DND-41 (cell line): ENCODE data around the gene GIMAP6.

ENCODE experiments used
- ATAC-seq: fragments of 200-7000 bp; cut with Tn5 transposase; 3 replicates; pipeline ENCODE4 v1.9.1; 2021; ENCODE audit warnings: low read depth; ENCODE audit not compliant: insufficient read depth
- DNase-seq: peaks from one replicate; pipeline ENCODE4 v3.0.0-alpha.2; 2020
- H2AFZ ChIP-seq: 2 replicates; pipeline ENCODE4 v1.6.0; 2012; ENCODE audit warnings: low read depth, low read length
- H3K27ac ChIP-seq: 2 replicates; pipeline ENCODE4 v1.5.1; 2012; ENCODE audit warnings: low read length, inconsistent platforms
- H3K27me3 ChIP-seq: fragments of 200-600 bp; sonication (generic); 2 replicates; pipeline ENCODE4 v1.6.0; 2012; ENCODE audit warnings: low read length, mild to moderate bottlenecking, inconsistent platforms; ENCODE audit not compliant: insufficient read depth, poor library complexity
- H3K36me3 ChIP-seq: 2 replicates; pipeline ENCODE4 v1.5.1; 2012; ENCODE audit warnings: low read length, inconsistent platforms; ENCODE audit not compliant: insufficient read depth
- H3K4me1 ChIP-seq: 2 replicates; pipeline ENCODE4 v1.5.1; 2012; ENCODE audit warnings: mild to moderate bottlenecking, low read length; ENCODE audit not compliant: insufficient read depth
- H3K4me2 ChIP-seq: 2 replicates; pipeline ENCODE4 v1.6.0; 2012; ENCODE audit warnings: mild to moderate bottlenecking, moderate library complexity, low read length, inconsistent platforms; ENCODE audit not compliant: insufficient read depth
- H3K4me3 ChIP-seq, 2 experiments: fragments of 200-600 bp in 1 of 2; shearing (Covaris generic) in 1 of 2; 2 replicates each; pipeline ENCODE4 v1.5.1; 2012 to 2016; ENCODE audit warnings: inconsistent platforms in 2 of 2, low read length in 2 of 2, mild to moderate bottlenecking in 2 of 2, low read depth in 1 of 2, moderate library complexity in 1 of 2
- H3K79me2 ChIP-seq: 2 replicates; pipeline ENCODE4 v1.6.0; 2012; ENCODE audit warnings: low read length, inconsistent platforms; ENCODE audit not compliant: insufficient read depth
- H3K9ac ChIP-seq: 2 replicates; pipeline ENCODE4 v1.6.0; 2012; ENCODE audit warnings: low read depth, mild to moderate bottlenecking, inconsistent platforms, low read length, moderate library complexity
- H3K9me3 ChIP-seq: 2 replicates; pipeline ENCODE4 v1.5.1; 2012; ENCODE audit warnings: low read length, moderate library complexity, mild to moderate bottlenecking, inconsistent platforms; ENCODE audit not compliant: insufficient read depth, severe bottlenecking
- H4K20me1 ChIP-seq: 2 replicates; pipeline ENCODE4 v1.6.0; 2012; ENCODE audit warnings: low read length; ENCODE audit not compliant: insufficient read depth
- EZH2 ChIP-seq: IDR thresholded peaks from 3 replicates; pipeline ENCODE4 v1.6.1; 2012; ENCODE audit warnings: borderline replicate concordance, low read depth, mild to moderate bottlenecking, moderate library complexity, low read length, inconsistent platforms; ENCODE audit not compliant: severe bottlenecking
- TF ChIP-seq, protein P1 (sequence below): IDR thresholded peaks from 2 replicates; pipeline ENCODE4 v1.5.1; 2012; ENCODE audit warnings: borderline replicate concordance, low read length, moderate library complexity, mild to moderate bottlenecking; ENCODE audit not compliant: poor library complexity, severe bottlenecking; ENCODE audit errors: extremely low read depth

Gene GIMAP6

DNA sequence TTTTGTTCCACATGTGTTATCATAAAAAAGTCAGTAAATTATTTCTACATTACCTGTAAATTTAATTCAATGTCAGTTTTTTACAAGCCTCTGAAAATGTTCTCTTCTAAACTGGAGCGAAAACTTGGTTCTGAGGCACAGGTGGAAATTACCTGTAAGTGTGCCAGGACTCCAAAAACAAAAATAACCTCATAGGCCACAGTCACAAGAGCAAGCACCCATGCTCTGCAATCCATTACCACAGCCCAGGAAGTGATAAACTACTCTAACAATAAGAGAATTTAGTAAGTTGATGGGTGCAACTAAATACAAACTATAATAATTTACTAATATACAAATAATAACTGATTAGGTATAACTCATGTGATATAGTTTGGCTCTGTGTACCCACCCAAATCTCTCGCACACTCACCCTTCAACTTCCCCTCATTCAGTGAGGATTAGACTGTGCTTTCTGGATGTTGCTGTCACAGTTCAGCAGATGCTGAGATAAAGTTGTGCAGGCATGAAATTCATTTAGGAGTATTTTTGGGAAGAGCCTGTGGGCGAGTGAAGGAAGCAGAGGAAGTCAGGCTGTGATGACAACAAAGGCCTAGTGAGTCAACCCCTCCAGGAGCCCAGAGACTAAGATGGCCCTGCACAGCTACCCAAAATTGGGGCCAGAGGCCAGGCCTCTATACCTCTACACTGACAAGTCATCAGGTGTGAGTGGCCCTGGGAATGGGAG, 16.3 kb upstream of the GIMAP6 start:
- Histone ChIP-seq H3K4me2 (no peak overlapping the region), H3K4me1 (peaks cover 27% of the 10 kb centered on the region), H3K79me2 (no peaks in the 10 kb centered on the region), H3K36me3 (no peaks in the 10 kb centered on the region), H3K27me3 (no peaks in the 10 kb centered on the region), H3K9me3 (no peaks in the 10 kb centered on the region), H3K4me3 (no peak overlapping the region), H2AFZ (no peak overlapping the region), H4K20me1 (no peaks in the 10 kb centered on the region), H3K27ac (peak overlapping the region; percentile 20), H3K9ac (no peak overlapping the region)
- DNase-seq (no peak), ATAC-seq (0 out of 3 replicates have a peak, but pooled peaks have one; percentile 6)
- TF ChIP-seq, protein P1, sequence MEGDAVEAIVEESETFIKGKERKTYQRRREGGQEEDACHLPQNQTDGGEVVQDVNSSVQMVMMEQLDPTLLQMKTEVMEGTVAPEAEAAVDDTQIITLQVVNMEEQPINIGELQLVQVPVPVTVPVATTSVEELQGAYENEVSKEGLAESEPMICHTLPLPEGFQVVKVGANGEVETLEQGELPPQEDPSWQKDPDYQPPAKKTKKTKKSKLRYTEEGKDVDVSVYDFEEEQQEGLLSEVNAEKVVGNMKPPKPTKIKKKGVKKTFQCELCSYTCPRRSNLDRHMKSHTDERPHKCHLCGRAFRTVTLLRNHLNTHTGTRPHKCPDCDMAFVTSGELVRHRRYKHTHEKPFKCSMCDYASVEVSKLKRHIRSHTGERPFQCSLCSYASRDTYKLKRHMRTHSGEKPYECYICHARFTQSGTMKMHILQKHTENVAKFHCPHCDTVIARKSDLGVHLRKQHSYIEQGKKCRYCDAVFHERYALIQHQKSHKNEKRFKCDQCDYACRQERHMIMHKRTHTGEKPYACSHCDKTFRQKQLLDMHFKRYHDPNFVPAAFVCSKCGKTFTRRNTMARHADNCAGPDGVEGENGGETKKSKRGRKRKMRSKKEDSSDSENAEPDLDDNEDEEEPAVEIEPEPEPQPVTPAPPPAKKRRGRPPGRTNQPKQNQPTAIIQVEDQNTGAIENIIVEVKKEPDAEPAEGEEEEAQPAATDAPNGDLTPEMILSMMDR: no peak
- TF ChIP-seq EZH2: no peak

DNA sequence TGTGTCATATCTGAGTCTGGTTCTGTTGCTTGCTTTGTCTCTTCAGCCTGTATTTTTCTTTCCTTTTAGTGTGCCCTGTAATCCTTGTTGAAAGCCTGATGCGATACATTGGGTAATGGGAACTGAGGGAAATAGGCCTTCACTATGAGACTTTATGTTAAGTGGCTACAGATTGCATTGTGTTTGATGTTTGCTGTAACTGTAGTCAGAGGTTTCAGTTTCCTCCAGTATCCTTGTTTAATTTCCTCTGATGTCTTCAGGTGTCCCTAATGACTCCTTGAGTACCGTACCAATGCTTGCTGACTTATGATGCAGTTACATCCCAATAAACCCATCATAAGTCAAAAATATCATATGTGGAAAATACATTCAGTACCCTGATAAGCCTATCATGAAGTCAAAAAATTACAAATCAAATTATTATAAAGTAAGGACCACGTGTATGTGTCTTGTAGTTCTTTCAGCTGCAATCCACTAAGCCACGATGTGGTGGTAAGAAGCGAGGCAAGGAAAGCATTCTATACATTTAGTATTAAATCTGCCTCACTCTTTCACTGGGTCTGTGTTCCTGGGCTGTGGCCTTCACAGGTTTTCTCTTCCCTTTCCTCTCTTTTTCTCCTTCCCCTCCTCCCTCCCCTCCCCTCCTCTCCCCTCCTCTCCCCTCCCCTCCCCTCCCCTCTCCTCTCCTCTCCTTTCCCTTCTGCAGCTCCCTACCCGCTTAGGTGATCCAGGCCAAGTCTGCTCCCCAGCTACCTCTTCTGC, 13.3 kb upstream of the GIMAP6 start:
- H2AFZ ChIP-seq: no peak overlapping the region
- DNase-seq (no peak), ATAC-seq (peak; percentile 76)
- H3K4me2 ChIP-seq: no peak overlapping the region
- H3K4me3 ChIP-seq: no peak overlapping the region
- no peaks in the 10 kb centered on the region for H3K27me3 ChIP-seq
- no peaks in the 10 kb centered on the region for H4K20me1 ChIP-seq
- peaks cover 27% of the 10 kb centered on the region for H3K4me1 ChIP-seq
- no peak overlapping the region for H3K9ac ChIP-seq
- H3K36me3 ChIP-seq: no peaks in the 10 kb centered on the region
- H3K27ac ChIP-seq: peak overlapping the region; percentile 57
- H3K9me3 ChIP-seq: no peaks in the 10 kb centered on the region
- no peaks in the 10 kb centered on the region for H3K79me2 ChIP-seq
- no peak for TF ChIP-seq EZH2
- TF ChIP-seq, protein P1: no peak

DNA sequence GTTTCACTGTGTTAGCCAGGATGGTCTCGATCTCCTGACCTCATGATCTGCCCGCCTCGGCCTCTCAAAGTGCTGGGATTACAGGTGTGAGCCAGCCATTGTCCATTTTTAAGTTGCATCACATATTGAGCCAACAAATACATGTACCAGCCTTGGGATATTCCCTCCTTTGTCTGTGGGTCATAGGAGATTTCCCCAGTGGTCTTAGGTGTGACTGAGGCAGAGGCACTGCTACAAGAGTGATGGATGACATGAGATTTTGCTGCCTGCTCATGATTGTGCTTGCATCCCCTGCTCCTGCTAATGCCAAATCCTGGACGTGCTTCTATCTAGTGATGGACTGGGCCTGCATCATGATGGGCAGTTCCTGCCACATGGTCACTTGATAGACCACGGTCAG, 10.7 kb upstream of the GIMAP6 start:
- H3K36me3 ChIP-seq: no peaks in the 10 kb centered on the region
- H3K4me1 ChIP-seq: peaks cover 20% of the 10 kb centered on the region
- peaks cover 18% of the 10 kb centered on the region for H3K9me3 ChIP-seq
- H2AFZ ChIP-seq: no peak overlapping the region
- H3K27me3 ChIP-seq: no peaks in the 10 kb centered on the region
- DNase-seq (no peak), ATAC-seq (no peak)
- no peak overlapping the region for H3K9ac ChIP-seq
- no peak for TF ChIP-seq EZH2
- H3K79me2 ChIP-seq: no peaks in the 10 kb centered on the region
- no peaks in the 10 kb centered on the region for H4K20me1 ChIP-seq
- H3K27ac ChIP-seq: no peak overlapping the region; the same call in 1 of the 2 replicates
- no peak overlapping the region for H3K4me2 ChIP-seq
- no peak overlapping the region for H3K4me3 ChIP-seq

DNA sequence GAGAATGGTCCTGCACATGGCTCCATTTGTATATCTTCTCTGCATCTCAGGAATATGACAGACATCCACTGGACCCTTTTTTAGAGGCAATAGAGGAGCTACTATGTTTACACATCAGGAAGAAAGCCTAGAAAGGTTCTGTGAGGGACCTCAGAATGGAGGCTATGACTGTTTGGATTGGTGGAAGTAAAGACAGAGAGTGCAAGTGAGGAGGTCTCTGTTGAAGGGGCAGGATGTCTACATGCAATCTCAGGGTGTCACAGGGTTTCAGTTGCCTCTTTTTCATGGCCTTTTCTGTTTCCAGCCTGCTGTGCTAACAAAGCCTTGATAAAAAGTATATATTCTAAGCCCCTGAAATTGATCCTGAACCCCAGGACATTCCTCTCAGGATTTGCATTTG, 9.7 kb upstream of the GIMAP6 start:
- no peaks in the 10 kb centered on the region for H4K20me1 ChIP-seq
- H3K9ac ChIP-seq: no peak overlapping the region
- no peak overlapping the region for H3K4me3 ChIP-seq
- no peaks in the 10 kb centered on the region for H3K36me3 ChIP-seq
- peak overlapping the region; percentile 45 for H2AFZ ChIP-seq
- H3K27me3 ChIP-seq: no peaks in the 10 kb centered on the region
- no peak overlapping the region for H3K4me2 ChIP-seq
- H3K79me2 ChIP-seq: no peaks in the 10 kb centered on the region
- peaks cover 20% of the 10 kb centered on the region for H3K4me1 ChIP-seq
- TF ChIP-seq, protein P1: no peak
- TF ChIP-seq EZH2: no peak
- ATAC-seq (no peak), DNase-seq (no peak)
- H3K27ac ChIP-seq: no peak overlapping the region
- H3K9me3 ChIP-seq: peaks cover 23% of the 10 kb centered on the region
